Ishikawa (cell line): ENCODE data around the gene SOX30.

Source experiments
- CEBPB ChIP-seq: IDR thresholded peaks from 2 replicates; pipeline ENCODE4 v1.6.1; 2012
- CREB1 ChIP-seq: IDR thresholded peaks from 2 replicates; pipeline ENCODE4 v1.6.1; 2012; ENCODE audit warnings: low read depth
- EGR1 ChIP-seq: IDR thresholded peaks from 2 replicates; pipeline ENCODE4 v1.6.1; 2012
- EP300 ChIP-seq: IDR thresholded peaks from 2 replicates; pipeline ENCODE4 v1.6.1; 2012; ENCODE audit warnings: borderline replicate concordance
- FOXM1 ChIP-seq: IDR thresholded peaks from 2 replicates; pipeline ENCODE4 v1.6.1; 2012; ENCODE audit warnings: low read depth, borderline replicate concordance
- NFIC ChIP-seq: IDR thresholded peaks from 2 replicates; pipeline ENCODE4 v1.6.1; 2012
- RAD21 ChIP-seq: IDR thresholded peaks from 2 replicates; pipeline ENCODE4 v1.6.1; 2012; ENCODE audit warnings: low read depth
- TAF1 ChIP-seq: IDR thresholded peaks from 2 replicates; pipeline ENCODE4 v1.6.1; 2012; ENCODE audit warnings: low read depth, mild to moderate bottlenecking
- TCF12 ChIP-seq: IDR thresholded peaks from 2 replicates; pipeline ENCODE4 v1.6.1; 2012; ENCODE audit warnings: low read depth
- TEAD4 ChIP-seq: IDR thresholded peaks from 2 replicates; pipeline ENCODE4 v1.6.1; 2012
- YY1 ChIP-seq: IDR thresholded peaks from 2 replicates; pipeline ENCODE4 v1.6.1; 2012; ENCODE audit warnings: low read depth
- ZBTB7A ChIP-seq: IDR thresholded peaks from 2 replicates; pipeline ENCODE4 v1.6.1; 2012; ENCODE audit warnings: low read depth
- TF ChIP-seq, protein P1 (sequence below): IDR thresholded peaks from 2 replicates; pipeline ENCODE4 v1.6.1; 2012
- TF ChIP-seq, protein P2 (sequence below): IDR thresholded peaks from 2 replicates; pipeline ENCODE4 v1.6.1; 2012; ENCODE audit warnings: low read depth, mild to moderate bottlenecking
- TF ChIP-seq, protein P3 (sequence below): IDR thresholded peaks from 2 replicates; pipeline ENCODE4 v1.6.1; 2012

Gene SOX30

DNA sequence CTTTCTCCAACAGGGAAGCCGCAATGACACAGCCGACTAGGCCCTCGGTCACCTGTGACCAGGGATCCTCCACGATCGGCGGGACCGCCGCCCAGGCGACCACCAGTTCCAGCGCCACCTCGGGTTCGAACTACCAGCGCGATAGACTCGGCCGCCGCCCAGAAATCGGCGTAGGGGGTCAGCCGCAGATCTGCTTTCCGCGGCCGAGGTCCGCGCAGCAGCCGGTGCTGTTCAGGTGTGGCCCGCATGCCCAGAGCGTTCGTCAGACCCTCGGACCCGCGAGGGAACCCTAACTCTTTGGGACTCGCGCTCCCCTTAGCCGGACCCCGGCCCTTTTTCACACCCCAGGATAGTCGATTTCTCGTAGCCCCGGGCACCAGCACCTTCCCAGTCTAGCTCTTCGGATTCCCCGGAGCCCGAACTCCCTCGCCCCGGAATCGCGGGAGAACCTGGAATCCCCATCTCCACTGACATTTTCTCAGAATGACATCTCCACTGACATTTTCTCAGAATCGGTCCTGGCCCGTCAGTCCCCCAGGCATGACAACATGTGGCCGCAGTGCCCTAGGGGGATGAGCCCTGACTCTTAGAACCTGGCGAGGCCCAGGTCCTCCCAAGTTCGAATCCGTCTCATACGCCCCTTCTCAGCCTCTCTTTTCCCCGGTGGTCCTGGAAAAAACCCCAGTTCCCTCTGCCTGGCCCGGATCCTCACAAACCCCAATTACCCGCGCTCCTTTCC is 19.5 kb upstream of the SOX30 start:
- TF ChIP-seq RAD21 (no peak), ZBTB7A (no peak), CREB1 (no peak), YY1 (no peak), TCF12 (no peak), NFIC (no peak), EP300 (no peak), CEBPB (no peak), FOXM1 (no peak), EGR1 (no peak), TEAD4 (no peak), TAF1 (no peak)
- TF ChIP-seq, protein P1, sequence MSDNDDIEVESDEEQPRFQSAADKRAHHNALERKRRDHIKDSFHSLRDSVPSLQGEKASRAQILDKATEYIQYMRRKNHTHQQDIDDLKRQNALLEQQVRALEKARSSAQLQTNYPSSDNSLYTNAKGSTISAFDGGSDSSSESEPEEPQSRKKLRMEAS = no peak
- TF ChIP-seq, protein P2, sequence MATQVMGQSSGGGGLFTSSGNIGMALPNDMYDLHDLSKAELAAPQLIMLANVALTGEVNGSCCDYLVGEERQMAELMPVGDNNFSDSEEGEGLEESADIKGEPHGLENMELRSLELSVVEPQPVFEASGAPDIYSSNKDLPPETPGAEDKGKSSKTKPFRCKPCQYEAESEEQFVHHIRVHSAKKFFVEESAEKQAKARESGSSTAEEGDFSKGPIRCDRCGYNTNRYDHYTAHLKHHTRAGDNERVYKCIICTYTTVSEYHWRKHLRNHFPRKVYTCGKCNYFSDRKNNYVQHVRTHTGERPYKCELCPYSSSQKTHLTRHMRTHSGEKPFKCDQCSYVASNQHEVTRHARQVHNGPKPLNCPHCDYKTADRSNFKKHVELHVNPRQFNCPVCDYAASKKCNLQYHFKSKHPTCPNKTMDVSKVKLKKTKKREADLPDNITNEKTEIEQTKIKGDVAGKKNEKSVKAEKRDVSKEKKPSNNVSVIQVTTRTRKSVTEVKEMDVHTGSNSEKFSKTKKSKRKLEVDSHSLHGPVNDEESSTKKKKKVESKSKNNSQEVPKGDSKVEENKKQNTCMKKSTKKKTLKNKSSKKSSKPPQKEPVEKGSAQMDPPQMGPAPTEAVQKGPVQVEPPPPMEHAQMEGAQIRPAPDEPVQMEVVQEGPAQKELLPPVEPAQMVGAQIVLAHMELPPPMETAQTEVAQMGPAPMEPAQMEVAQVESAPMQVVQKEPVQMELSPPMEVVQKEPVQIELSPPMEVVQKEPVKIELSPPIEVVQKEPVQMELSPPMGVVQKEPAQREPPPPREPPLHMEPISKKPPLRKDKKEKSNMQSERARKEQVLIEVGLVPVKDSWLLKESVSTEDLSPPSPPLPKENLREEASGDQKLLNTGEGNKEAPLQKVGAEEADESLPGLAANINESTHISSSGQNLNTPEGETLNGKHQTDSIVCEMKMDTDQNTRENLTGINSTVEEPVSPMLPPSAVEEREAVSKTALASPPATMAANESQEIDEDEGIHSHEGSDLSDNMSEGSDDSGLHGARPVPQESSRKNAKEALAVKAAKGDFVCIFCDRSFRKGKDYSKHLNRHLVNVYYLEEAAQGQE = no peak
- TF ChIP-seq, protein P3, sequence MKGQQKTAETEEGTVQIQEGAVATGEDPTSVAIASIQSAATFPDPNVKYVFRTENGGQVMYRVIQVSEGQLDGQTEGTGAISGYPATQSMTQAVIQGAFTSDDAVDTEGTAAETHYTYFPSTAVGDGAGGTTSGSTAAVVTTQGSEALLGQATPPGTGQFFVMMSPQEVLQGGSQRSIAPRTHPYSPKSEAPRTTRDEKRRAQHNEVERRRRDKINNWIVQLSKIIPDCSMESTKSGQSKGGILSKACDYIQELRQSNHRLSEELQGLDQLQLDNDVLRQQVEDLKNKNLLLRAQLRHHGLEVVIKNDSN = no peak

DNA sequence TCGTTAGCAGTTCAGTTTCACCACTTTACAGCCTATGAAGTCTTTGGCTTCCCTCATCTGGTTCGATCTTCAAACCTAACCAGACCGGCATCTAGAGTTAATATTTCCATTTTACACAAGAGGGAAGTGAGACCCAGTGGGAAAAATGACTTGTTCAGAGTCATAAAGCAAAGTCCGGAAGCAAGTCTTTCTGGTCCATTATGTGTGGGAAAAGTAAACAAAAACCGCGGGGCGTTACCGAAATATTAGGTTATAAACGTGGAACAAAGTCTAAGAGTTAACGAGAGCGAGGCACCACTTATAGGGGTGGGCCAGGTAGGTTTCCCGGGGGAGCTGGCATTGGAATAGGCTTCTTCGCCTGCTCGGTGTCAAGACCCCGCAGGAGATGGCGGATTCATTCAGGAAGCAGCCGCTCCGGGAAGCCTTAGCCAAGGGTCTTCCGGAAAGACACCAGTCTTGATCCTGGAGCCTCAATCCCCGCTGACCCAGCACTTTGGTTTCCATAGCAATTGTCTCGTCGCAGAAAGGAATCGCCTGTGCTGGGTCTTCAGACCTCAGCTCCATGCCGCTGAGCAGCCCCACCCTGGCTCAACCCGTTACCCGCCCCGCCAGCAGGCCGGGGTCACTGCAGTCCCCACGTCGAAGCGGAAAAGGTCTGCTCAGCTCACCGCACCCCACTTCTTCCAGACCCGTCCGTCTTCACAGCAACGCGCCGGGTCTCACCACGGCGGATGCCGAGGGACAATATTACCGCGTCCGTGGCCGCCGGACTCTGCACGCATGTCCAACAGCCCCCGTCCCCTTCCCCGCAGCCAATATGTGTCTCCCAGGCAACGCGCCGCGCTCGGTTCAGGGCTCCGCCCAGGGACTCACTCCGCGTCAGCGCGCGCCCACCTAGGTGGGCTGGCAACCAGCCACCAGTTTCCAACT is 18.7 kb upstream of the SOX30 start, which contains the start of gene C5orf52:
C5orf52 (plus strand) TSS at position 872 of the 930 bp plus-strand sequence. CDS start 82 bp downstream, outside the sequence.
- no peak for TF ChIP-seq TAF1

DNA sequence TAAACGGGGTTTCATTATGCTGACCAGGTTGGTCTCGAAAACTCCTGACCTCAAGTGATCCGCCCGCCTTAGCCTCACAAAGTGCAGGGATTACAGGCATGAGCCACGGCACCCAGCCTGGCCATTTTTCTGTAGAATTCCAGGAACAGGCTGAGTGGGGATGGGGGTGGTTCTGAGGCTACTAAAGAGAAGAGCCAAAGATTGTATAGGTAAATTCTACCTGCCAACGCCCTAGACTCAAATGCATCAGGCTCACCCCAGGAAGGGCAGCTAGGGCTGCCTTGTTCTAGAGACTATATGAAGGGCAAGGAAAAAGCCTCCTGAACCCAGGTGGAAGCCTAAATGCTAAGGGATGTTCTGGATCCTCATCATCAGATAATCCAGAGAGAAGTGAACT is 17.5 kb upstream of the SOX30 start:
- TF ChIP-seq CEBPB (no peak), RAD21 (no peak), TCF12 (no peak), ZBTB7A (no peak), TEAD4 (no peak), FOXM1 (no peak), CREB1 (no peak)

DNA sequence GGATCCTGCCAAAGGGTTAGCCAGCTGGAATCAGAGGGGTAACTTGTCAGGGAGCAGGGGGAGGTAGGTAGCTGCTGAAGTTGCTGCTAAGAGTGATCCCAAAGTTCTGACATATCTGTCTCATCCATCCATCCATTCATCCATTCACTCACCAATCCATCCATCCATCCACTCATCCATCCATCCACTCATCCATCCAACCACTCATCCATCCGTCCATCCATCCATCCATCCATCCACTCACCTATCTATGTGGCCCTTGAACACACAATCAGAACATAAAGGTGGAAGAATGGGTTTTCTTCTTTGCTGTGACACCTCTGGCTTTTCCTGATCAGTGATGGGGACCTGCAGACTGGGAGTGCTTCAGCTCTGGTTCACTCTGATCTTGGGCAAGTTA is 16.1 kb upstream of the SOX30 start:
- TF ChIP-seq TEAD4 (no peak), NFIC (no peak), YY1 (no peak), EP300 (no peak), TCF12 (no peak), FOXM1 (no peak), CEBPB (no peak), RAD21 (no peak), CREB1 (no peak), ZBTB7A (no peak), EGR1 (no peak), TAF1 (no peak)
- TF ChIP-seq, protein P3 = no peak
- TF ChIP-seq, protein P2 = no peak
- TF ChIP-seq, protein P1 = no peak

DNA sequence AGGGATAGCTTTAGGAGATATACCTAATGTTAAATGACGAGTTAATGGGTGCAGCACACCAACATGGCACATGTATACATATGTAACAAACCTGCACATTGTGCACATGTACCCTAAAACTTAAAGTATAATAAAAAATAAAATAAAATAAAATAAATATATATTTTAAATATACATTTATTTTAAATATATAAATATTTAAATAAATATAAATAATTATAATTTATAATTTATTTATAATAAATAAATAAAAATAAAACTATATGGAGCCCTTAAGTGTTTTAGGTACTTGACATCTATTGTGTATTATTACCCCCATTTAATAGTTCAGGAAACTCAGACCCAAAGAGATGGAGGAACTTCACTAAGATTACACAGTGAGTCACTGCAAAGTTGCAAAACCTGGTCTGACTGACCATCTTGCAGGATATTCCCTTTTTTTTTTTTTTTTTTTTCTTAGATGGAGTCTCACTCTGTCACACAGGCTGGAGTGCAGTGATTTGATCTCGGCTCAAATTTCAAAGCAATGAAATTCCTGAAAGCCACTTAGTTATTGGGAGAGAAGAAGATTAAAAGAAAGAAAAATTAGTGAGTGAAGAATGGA is 13.3 kb upstream of the SOX30 start:
- TF ChIP-seq EGR1 (no peak), TEAD4 (no peak)
- TF ChIP-seq, protein P1 = no peak
